ENCODE results near the gene SCYGR7. TPM values are rescaled to one million over a fixed set of nuclear protein-coding genes. Genes with fewer than 3 reads are reported as not detected.
"Not testable (repeated sequence)": the region's sequence is repeated elsewhere in the genome, so short reads cannot be mapped to it uniquely, and the experiment has no call there.

SCYGR7 gene
- total RNA-seq, 2 donors from 2014 or later = not detected

GRCh38 chr2:227724394-227725039 lies 3.6 kb upstream of the SCYGR7 start, which contains the start of gene SCYGR6:
TSS of gene SCYGR6 (minus strand) at chr2:227724757. CDS start at chr2:227724757, 0 bp downstream.
- no peaks in the 10 kb centered on the region for H3K36me3 ChIP-seq
- H3K9me3 ChIP-seq = no peaks in the 10 kb centered on the region
- H3K27me3 ChIP-seq = no peaks in the 10 kb centered on the region
- TF ChIP-seq, protein P1, sequence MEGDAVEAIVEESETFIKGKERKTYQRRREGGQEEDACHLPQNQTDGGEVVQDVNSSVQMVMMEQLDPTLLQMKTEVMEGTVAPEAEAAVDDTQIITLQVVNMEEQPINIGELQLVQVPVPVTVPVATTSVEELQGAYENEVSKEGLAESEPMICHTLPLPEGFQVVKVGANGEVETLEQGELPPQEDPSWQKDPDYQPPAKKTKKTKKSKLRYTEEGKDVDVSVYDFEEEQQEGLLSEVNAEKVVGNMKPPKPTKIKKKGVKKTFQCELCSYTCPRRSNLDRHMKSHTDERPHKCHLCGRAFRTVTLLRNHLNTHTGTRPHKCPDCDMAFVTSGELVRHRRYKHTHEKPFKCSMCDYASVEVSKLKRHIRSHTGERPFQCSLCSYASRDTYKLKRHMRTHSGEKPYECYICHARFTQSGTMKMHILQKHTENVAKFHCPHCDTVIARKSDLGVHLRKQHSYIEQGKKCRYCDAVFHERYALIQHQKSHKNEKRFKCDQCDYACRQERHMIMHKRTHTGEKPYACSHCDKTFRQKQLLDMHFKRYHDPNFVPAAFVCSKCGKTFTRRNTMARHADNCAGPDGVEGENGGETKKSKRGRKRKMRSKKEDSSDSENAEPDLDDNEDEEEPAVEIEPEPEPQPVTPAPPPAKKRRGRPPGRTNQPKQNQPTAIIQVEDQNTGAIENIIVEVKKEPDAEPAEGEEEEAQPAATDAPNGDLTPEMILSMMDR (IDR thresholded peaks at IDR 0.05) = no peak
- H3K27ac ChIP-seq = no peak within 1 kb of the TSS
- no peaks in the 10 kb centered on the region for H3K4me1 ChIP-seq
- DNase-seq = no peak
- intact Hi-C loops (cut with DNase I) = no loop called here
- no peak within 1 kb of the TSS for H3K4me3 ChIP-seq
- no peak within 1 kb of the TSS for H3K9ac ChIP-seq (ENCODE audit: low read depth in 2 of 2, low read length in 2 of 2)

DNA sequence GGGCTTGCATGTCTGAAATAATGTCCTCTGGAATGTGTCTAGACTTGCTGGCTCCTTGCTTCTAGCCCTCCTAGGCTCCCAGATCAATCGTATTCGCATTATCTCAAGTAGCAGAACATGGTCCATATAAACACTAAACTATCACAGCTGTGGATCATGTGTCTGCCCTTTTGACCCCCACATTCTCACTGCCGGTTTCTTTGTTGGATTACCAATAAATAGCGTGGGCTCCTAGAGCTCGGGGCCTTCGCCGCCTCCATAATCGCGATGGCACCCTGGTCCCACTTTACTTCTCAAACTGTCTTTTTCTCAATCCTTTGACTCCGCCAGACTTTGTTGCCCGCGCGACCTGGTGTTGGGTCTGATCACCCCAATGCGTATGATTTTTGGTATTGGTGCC lies 11.2 kb downstream of the SCYGR7 start:
- Histone ChIP-seq H3K9me3 (no peaks in the 10 kb centered on the region), H3K27ac (no peak overlapping the region), H3K36me3 (no peaks in the 10 kb centered on the region), H3K27me3 (no peaks in the 10 kb centered on the region), H3K4me1 (no peaks in the 10 kb centered on the region), H3K9ac (ENCODE audit: low read depth in 2 of 2, low read length in 2 of 2) (no peak overlapping the region), H3K4me3 (no peak overlapping the region)
- TF ChIP-seq, protein P1 (IDR thresholded peaks at IDR 0.05) = no peak
- intact Hi-C loops (cut with DNase I) = no loop called here
- no peak for DNase-seq

DNA sequence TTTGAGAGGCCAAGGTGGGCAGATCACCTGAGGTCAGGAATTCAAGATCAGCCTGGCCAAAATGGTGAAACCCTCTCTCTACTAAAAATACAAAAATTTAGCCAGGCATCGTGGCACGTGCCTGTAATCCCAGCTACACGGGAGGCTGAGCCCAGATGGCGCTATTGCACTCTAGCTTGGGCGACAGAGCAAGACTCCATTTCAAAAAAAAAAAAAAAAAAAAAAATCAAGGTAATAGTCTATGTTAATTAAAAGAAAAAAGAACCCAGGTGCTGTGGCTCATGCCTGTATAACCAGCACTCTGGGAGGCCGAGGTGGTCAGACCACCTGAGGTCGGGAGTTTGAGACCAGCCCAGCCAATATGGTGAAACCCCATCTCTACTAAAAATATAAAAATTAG lies 12.6 kb downstream of the SCYGR7 start:
- H3K27me3 ChIP-seq; H3K9ac ChIP-seq (ENCODE audit: low read depth in 2 of 2, low read length in 2 of 2); H3K27ac ChIP-seq; H3K9me3 ChIP-seq; DNase-seq; H3K4me1 ChIP-seq; H3K4me3 ChIP-seq; H3K36me3 ChIP-seq; intact Hi-C loops (cut with DNase I): not testable (repeated sequence)

- no peaks in the 10 kb centered on the region for H3K36me3 ChIP-seq
- H3K4me1 ChIP-seq = no peaks in the 10 kb centered on the region
- intact Hi-C loops (cut with DNase I) = no loop called here
- no peak for DNase-seq
- no peak within 1 kb of the TSS for H3K4me3 ChIP-seq
- H3K9me3 ChIP-seq = no peaks in the 10 kb centered on the region
- no peak within 1 kb of the TSS for H3K27ac ChIP-seq
- TF ChIP-seq, protein P1 (IDR thresholded peaks at IDR 0.05) = no peak
- H3K9ac ChIP-seq (ENCODE audit: low read depth in 2 of 2, low read length in 2 of 2) = no peak within 1 kb of the TSS
- H3K27me3 ChIP-seq = no peaks in the 10 kb centered on the region
Observed at GRCh38 chr2:227745594-227745993, 17.5 kb downstream of the SCYGR7 start, which contains the start of gene SCYGR8. TSS of gene SCYGR8 (plus strand) at chr2:227745894. CDS start at chr2:227745894, 0 bp downstream.

- Histone ChIP-seq H3K27me3 (no peaks in the 10 kb centered on the region), H3K36me3 (no peaks in the 10 kb centered on the region), H3K9me3 (no peaks in the 10 kb centered on the region), H3K4me1 (no peaks in the 10 kb centered on the region), H3K9ac (ENCODE audit: low read depth in 2 of 2, low read length in 2 of 2) (no peak overlapping the region), H3K4me3 (no peak overlapping the region), H3K27ac (no peak overlapping the region)
- DNase-seq = peak; percentile 41
- intact Hi-C loops (cut with DNase I) = no loop called here
- TF ChIP-seq, protein P1 (IDR thresholded peaks at IDR 0.05) = no peak
Observed at GRCh38 chr2:227748079-227748478, 19.9 kb downstream of the SCYGR7 start.

- H3K9ac ChIP-seq (ENCODE audit: low read depth in 2 of 2, low read length in 2 of 2); H3K4me3 ChIP-seq; DNase-seq; H3K27ac ChIP-seq; H3K4me1 ChIP-seq; H3K36me3 ChIP-seq; intact Hi-C loops (cut with DNase I); H3K27me3 ChIP-seq; H3K9me3 ChIP-seq: not testable (repeated sequence)
Observed at GRCh38 chr2:227756261-227756660, 28.1 kb downstream of the SCYGR7 start.

All from colonic mucosa (tissue), 4 donors.